ENCODE measurements around the gene RUNDC3A.
A peak's percentile ranks its signal among the peaks of the same experiment; 100 is the strongest.
"Not testable (repeated sequence)": the region's sequence is repeated elsewhere in the genome, so short reads cannot be mapped to it uniquely, and the experiment has no call there.

Gene RUNDC3A

GRCh38 chr17:44345454-44346026 lies 37.1 kb downstream of the RUNDC3A start:
- peaks cover 6% of the 10 kb centered on the region for H3K4me1 ChIP-seq (ENCODE audit: insufficient read depth, low read length)
- H3K4me3 ChIP-seq (ENCODE audit: low read length) = peak overlapping the region; percentile 76
- H3K9me3 ChIP-seq (ENCODE audit: low read length) = no peaks in the 10 kb centered on the region
- H2AFZ ChIP-seq (ENCODE audit: low read depth, low read length) = peak overlapping the region; percentile 30
- H3K36me3 ChIP-seq (ENCODE audit: insufficient read depth, low read length) = no peaks in the 10 kb centered on the region
- peaks cover 4% of the 10 kb centered on the region for H3K27me3 ChIP-seq (ENCODE audit: insufficient read depth, low read length)

GRCh38 chr17:44346064-44346844 lies 37.9 kb downstream of the RUNDC3A start:
- no peaks in the 10 kb centered on the region for H3K9me3 ChIP-seq (ENCODE audit: low read length)
- no peaks in the 10 kb centered on the region for H3K36me3 ChIP-seq (ENCODE audit: insufficient read depth, low read length)
- H2AFZ ChIP-seq (ENCODE audit: low read depth, low read length) = no peak overlapping the region
- peaks cover 4% of the 10 kb centered on the region for H3K27me3 ChIP-seq (ENCODE audit: insufficient read depth, low read length)
- peaks cover 6% of the 10 kb centered on the region for H3K4me1 ChIP-seq (ENCODE audit: insufficient read depth, low read length)
- H3K4me3 ChIP-seq (ENCODE audit: low read length) = peak overlapping the region; percentile 76

GRCh38 chr17:44347206-44348055 lies 39.0 kb downstream of the RUNDC3A start:
- not testable (repeated sequence) for H3K9me3 ChIP-seq (ENCODE audit: low read length); H2AFZ ChIP-seq (ENCODE audit: low read depth, low read length); H3K4me3 ChIP-seq (ENCODE audit: low read length); H3K27me3 ChIP-seq (ENCODE audit: insufficient read depth, low read length); H3K4me1 ChIP-seq (ENCODE audit: insufficient read depth, low read length); H3K36me3 ChIP-seq (ENCODE audit: insufficient read depth, low read length)

- H3K9me3 ChIP-seq (ENCODE audit: low read length) = no peaks in the 10 kb centered on the region
Observed at GRCh38 chr17:44348234-44348987, 40.0 kb downstream of the RUNDC3A start.

GRCh38 chr17:44348988-44349364 lies 40.6 kb downstream of the RUNDC3A start:
- Histone ChIP-seq H3K9me3 (ENCODE audit: low read length) (no peaks in the 10 kb centered on the region), H3K27me3 (ENCODE audit: insufficient read depth, low read length) (no peaks in the 10 kb centered on the region), H2AFZ (ENCODE audit: low read depth, low read length) (no peak overlapping the region), H3K4me1 (ENCODE audit: insufficient read depth, low read length) (peaks cover 6% of the 10 kb centered on the region), H3K4me3 (ENCODE audit: low read length) (no peak overlapping the region), H3K36me3 (ENCODE audit: insufficient read depth, low read length) (peaks cover 14% of the 10 kb centered on the region)

More at GRCh38 chr17:44348234-44348987, 40.0 kb downstream of the RUNDC3A start:
- Histone ChIP-seq H3K4me3 (ENCODE audit: low read length) (no peak overlapping the region), H3K27me3 (ENCODE audit: insufficient read depth, low read length) (no peaks in the 10 kb centered on the region), H3K36me3 (ENCODE audit: insufficient read depth, low read length) (peaks cover 14% of the 10 kb centered on the region), H2AFZ (ENCODE audit: low read depth, low read length) (no peak overlapping the region), H3K4me1 (ENCODE audit: insufficient read depth, low read length) (peaks cover 6% of the 10 kb centered on the region)

- Histone ChIP-seq H2AFZ (ENCODE audit: low read depth, low read length) (no peak overlapping the region), H3K4me1 (ENCODE audit: insufficient read depth, low read length) (peaks cover 6% of the 10 kb centered on the region), H3K27me3 (ENCODE audit: insufficient read depth, low read length) (no peaks in the 10 kb centered on the region), H3K9me3 (ENCODE audit: low read length) (no peaks in the 10 kb centered on the region), H3K36me3 (ENCODE audit: insufficient read depth, low read length) (peaks cover 14% of the 10 kb centered on the region), H3K4me3 (ENCODE audit: low read length) (no peak overlapping the region)
Observed at GRCh38 chr17:44349553-44350070, 41.2 kb downstream of the RUNDC3A start.

- Histone ChIP-seq H3K36me3 (ENCODE audit: insufficient read depth, low read length) (peaks cover 22% of the 10 kb centered on the region), H3K4me3 (ENCODE audit: low read length) (no peak overlapping the region), H2AFZ (ENCODE audit: low read depth, low read length) (no peak overlapping the region)
Observed at GRCh38 chr17:44350733-44351226, 42.4 kb downstream of the RUNDC3A start.

GRCh38 chr17:44351464-44351863 lies 43.1 kb downstream of the RUNDC3A start:
- no peak overlapping the region for H3K4me3 ChIP-seq (ENCODE audit: low read length)

More at GRCh38 chr17:44350733-44351226, 42.4 kb downstream of the RUNDC3A start:
- Histone ChIP-seq H3K27me3 (ENCODE audit: insufficient read depth, low read length) (no peaks in the 10 kb centered on the region), H3K9me3 (ENCODE audit: low read length) (no peaks in the 10 kb centered on the region), H3K4me1 (ENCODE audit: insufficient read depth, low read length) (peaks cover 6% of the 10 kb centered on the region)

GRCh38 chr17:44351961-44352827 lies 43.8 kb downstream of the RUNDC3A start:
- Histone ChIP-seq H3K4me3 (ENCODE audit: low read length) (no peak overlapping the region), H3K36me3 (ENCODE audit: insufficient read depth, low read length) (peaks cover 32% of the 10 kb centered on the region), H2AFZ (ENCODE audit: low read depth, low read length) (no peak overlapping the region), H3K27me3 (ENCODE audit: insufficient read depth, low read length) (no peaks in the 10 kb centered on the region), H3K4me1 (ENCODE audit: insufficient read depth, low read length) (no peaks in the 10 kb centered on the region), H3K9me3 (ENCODE audit: low read length) (no peaks in the 10 kb centered on the region)

More at GRCh38 chr17:44351464-44351863, 43.1 kb downstream of the RUNDC3A start:
- no peak overlapping the region for H2AFZ ChIP-seq (ENCODE audit: low read depth, low read length)
- H3K4me1 ChIP-seq (ENCODE audit: insufficient read depth, low read length) = no peaks in the 10 kb centered on the region
- no peaks in the 10 kb centered on the region for H3K27me3 ChIP-seq (ENCODE audit: insufficient read depth, low read length)
- no peaks in the 10 kb centered on the region for H3K9me3 ChIP-seq (ENCODE audit: low read length)
- peaks cover 28% of the 10 kb centered on the region for H3K36me3 ChIP-seq (ENCODE audit: insufficient read depth, low read length)

- Histone ChIP-seq H2AFZ (ENCODE audit: low read depth, low read length) (no peak overlapping the region), H3K4me1 (ENCODE audit: insufficient read depth, low read length) (no peaks in the 10 kb centered on the region), H3K9me3 (ENCODE audit: low read length) (no peaks in the 10 kb centered on the region), H3K4me3 (ENCODE audit: low read length) (no peak overlapping the region), H3K36me3 (ENCODE audit: insufficient read depth, low read length) (peaks cover 32% of the 10 kb centered on the region), H3K27me3 (ENCODE audit: insufficient read depth, low read length) (no peaks in the 10 kb centered on the region)
Observed at GRCh38 chr17:44352828-44353671, 44.6 kb downstream of the RUNDC3A start.

GRCh38 chr17:44353672-44354331 lies 45.4 kb downstream of the RUNDC3A start:
- H2AFZ ChIP-seq (ENCODE audit: low read depth, low read length) = no peak overlapping the region
- H3K9me3 ChIP-seq (ENCODE audit: low read length) = no peaks in the 10 kb centered on the region
- H3K27me3 ChIP-seq (ENCODE audit: insufficient read depth, low read length) = no peaks in the 10 kb centered on the region
- H3K36me3 ChIP-seq (ENCODE audit: insufficient read depth, low read length) = peaks cover 37% of the 10 kb centered on the region
- no peaks in the 10 kb centered on the region for H3K4me1 ChIP-seq (ENCODE audit: insufficient read depth, low read length)
- H3K4me3 ChIP-seq (ENCODE audit: low read length) = no peak overlapping the region
